A204.1 (cell line): ENCODE results near the gene B3GNT2.

ENCODE experiments used
- FAIRE-seq: peaks from 2 replicates; lab custom pipeline; 2012; peaks lifted over from hg19 to GRCh38; lab: Jason Lieb, UNC

The B3GNT2 gene

GRCh38 chr2:62205554-62205953 is 9.6 kb downstream of the B3GNT2 start:
- FAIRE-seq: no peak

- FAIRE-seq: no peak
Measured at GRCh38 chr2:62206024-62206423, 10.1 kb downstream of the B3GNT2 start.

- FAIRE-seq: no peak
Measured at GRCh38 chr2:62207491-62207890, 11.6 kb downstream of the B3GNT2 start.

- no peak for FAIRE-seq
Measured at GRCh38 chr2:62208074-62208757, 12.3 kb downstream of the B3GNT2 start.

GRCh38 chr2:62208758-62209114 is 12.8 kb downstream of the B3GNT2 start:
- FAIRE-seq: no peak

GRCh38 chr2:62209427-62209991 is 13.6 kb downstream of the B3GNT2 start:
- FAIRE-seq: no peak

- FAIRE-seq: no peak
Measured at GRCh38 chr2:62215306-62216064, 19.6 kb downstream of the B3GNT2 start.

- FAIRE-seq: no peak
Measured at GRCh38 chr2:62216113-62216512, 20.2 kb downstream of the B3GNT2 start.

- no peak for FAIRE-seq
Measured at GRCh38 chr2:62216616-62217015, 20.7 kb downstream of the B3GNT2 start.

- no peak for FAIRE-seq
Measured at GRCh38 chr2:62217421-62217820, 21.5 kb downstream of the B3GNT2 start.

GRCh38 chr2:62217970-62218369 is 22.1 kb downstream of the B3GNT2 start:
- FAIRE-seq: no peak

GRCh38 chr2:62219407-62220159 is 23.7 kb downstream of the B3GNT2 start:
- no peak for FAIRE-seq

GRCh38 chr2:62221141-62221540 is 25.2 kb downstream of the B3GNT2 start:
- FAIRE-seq: no peak

GRCh38 chr2:62222171-62222570 is 26.3 kb downstream of the B3GNT2 start:
- no peak for FAIRE-seq

- FAIRE-seq: no peak
Measured at GRCh38 chr2:62222674-62223073, 26.8 kb downstream of the B3GNT2 start.

- no peak for FAIRE-seq
Measured at GRCh38 chr2:62224976-62225375, 29.1 kb downstream of the B3GNT2 start.

- no peak for FAIRE-seq
Measured at GRCh38 chr2:62227386-62228075, 31.6 kb downstream of the B3GNT2 start.

- no peak for FAIRE-seq
Measured at GRCh38 chr2:62229082-62229605, 33.2 kb downstream of the B3GNT2 start.

GRCh38 chr2:62231541-62231940 is 35.6 kb downstream of the B3GNT2 start:
- FAIRE-seq: no peak

GRCh38 chr2:62234755-62235655 is 39.1 kb downstream of the B3GNT2 start:
- FAIRE-seq: no peak

- FAIRE-seq: no peak
Measured at GRCh38 chr2:62236499-62236898, 40.6 kb downstream of the B3GNT2 start.
